Activated CD4-positive, alpha-beta T cell treated with anti-CD3 and anti-CD28 coated beads, Interleukin-10, Interleukin-2, amounts not matched to agents 100 ng/mL and 50 ng/mL, durations not matched to agents 16 hours and 8 hours (primary cell): ENCODE results near the gene DPH6.
"Not testable (repeated sequence)": the region's sequence is repeated elsewhere in the genome, so short reads cannot be mapped to it uniquely, and the experiment has no call there.

Source experiments
- DNase-seq: peaks from one replicate; pipeline ENCODE4 v3.0.0-alpha.2; 2020

The DPH6 gene

GRCh38 chr15:35545824-35546510 is at the start of gene DPH6:
DPH6 (minus strand) TSS chr15:35546165; CDS start chr15:35546141, 24 bp downstream.
- DNase-seq: peak; percentile 90

- DNase-seq: no peak
Observed at GRCh38 chr15:35595656-35596055, 49.7 kb upstream of the DPH6 start.

GRCh38 chr15:35591987-35592386 is 46.0 kb upstream of the DPH6 start:
- DNase-seq: not testable (repeated sequence)

GRCh38 chr15:35583863-35584528 is 38.0 kb upstream of the DPH6 start:
- DNase-seq: no peak

- no peak for DNase-seq
Observed at GRCh38 chr15:35580606-35581005, 34.6 kb upstream of the DPH6 start.

- no peak for DNase-seq
Observed at GRCh38 chr15:35567392-35567791, 21.4 kb upstream of the DPH6 start.

GRCh38 chr15:35566991-35567390 is 21.0 kb upstream of the DPH6 start:
- no peak for DNase-seq

- no peak for DNase-seq
Observed at GRCh38 chr15:35565901-35566300, 19.9 kb upstream of the DPH6 start.

- DNase-seq: no peak
Observed at GRCh38 chr15:35562641-35563040, 16.7 kb upstream of the DPH6 start.

- no peak for DNase-seq
Observed at GRCh38 chr15:35561308-35561707, 15.3 kb upstream of the DPH6 start.

- DNase-seq: no peak
Observed at GRCh38 chr15:35560870-35561269, 14.9 kb upstream of the DPH6 start.

- DNase-seq: no peak
Observed at GRCh38 chr15:35560258-35560657, 14.3 kb upstream of the DPH6 start.

GRCh38 chr15:35559683-35560082 is 13.7 kb upstream of the DPH6 start:
- DNase-seq: no peak

GRCh38 chr15:35557544-35557943 is 11.6 kb upstream of the DPH6 start:
- DNase-seq: peak; percentile 24

- no peak for DNase-seq
Observed at GRCh38 chr15:35557012-35557411, 11.0 kb upstream of the DPH6 start.

- no peak for DNase-seq
Observed at GRCh38 chr15:35555244-35555643, 9.3 kb upstream of the DPH6 start.

- no peak for DNase-seq
Observed at GRCh38 chr15:35550957-35551356, 5.0 kb upstream of the DPH6 start.

- DNase-seq: no peak
Observed at GRCh38 chr15:35549567-35549966, 3.6 kb upstream of the DPH6 start.

GRCh38 chr15:35548435-35548834 is 2.5 kb upstream of the DPH6 start:
- no peak for DNase-seq

- DNase-seq: no peak
Observed at GRCh38 chr15:35547775-35548364, 1.9 kb upstream of the DPH6 start.

GRCh38 chr15:35546511-35547381 is 781 bp upstream of the DPH6 start:
- no peak for DNase-seq

GRCh38 chr15:35545316-35545823 is 595 bp downstream of the DPH6 start:
- DNase-seq: peak; percentile 38

GRCh38 chr15:35540885-35541284 is 5.1 kb downstream of the DPH6 start:
- DNase-seq: no peak
